Stimulated activated CD4-positive, alpha-beta T cell treated with anti-CD3 and anti-CD28 coated beads, Interleukin-15, amount 100 ng/mL, for 24 hours (primary cell): Measurements from ENCODE around the gene GYS2.
"Not testable (repeated sequence)": the region's sequence is repeated elsewhere in the genome, so short reads cannot be mapped to it uniquely, and the experiment has no call there.

ENCODE experiments used
- DNase-seq: peaks from one replicate; pipeline ENCODE4 v3.0.0-alpha.2; 2020

Gene GYS2

DNA sequence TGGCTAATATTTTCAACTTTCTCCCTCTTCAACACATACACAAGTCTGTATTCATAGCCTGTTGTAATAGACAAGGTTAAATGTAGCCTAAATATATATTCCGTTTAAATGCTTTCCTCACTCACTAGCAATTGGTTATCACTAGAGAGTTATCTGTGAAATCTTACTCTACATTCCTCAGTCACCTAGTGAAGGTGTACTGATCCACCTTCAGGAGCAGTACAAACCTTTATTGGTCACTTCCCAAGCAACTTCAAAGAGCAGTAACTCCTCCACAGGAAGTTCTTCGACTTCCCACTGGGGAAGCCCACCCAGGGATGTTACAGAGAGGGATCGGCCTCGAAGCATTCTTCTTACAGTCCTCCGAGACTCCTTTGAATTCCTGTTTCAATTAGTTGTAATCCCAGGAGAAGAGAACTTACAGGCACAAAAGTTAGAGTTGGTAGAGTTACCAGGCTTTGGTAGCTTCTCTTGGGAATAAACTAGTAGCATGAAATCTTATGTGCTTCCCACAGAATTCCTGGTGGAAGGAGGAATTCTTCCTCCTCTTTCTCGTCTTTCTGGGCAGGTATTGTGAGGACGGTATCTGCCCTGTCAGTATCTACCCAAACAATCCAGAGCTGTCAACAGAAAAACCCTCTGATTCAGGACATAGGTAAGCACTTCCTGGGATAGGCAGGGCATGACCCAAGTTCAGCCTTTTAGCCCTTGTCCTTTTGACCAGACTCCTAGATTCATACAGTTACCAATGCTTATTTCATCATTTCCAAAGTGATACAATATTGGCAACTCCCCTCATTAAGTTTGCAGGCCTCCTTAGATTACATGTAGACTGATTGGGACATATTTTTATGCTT lies at the start of gene GYS2:
GYS2 (minus strand) TSS at position 603 of the 857 bp plus-strand sequence; CDS start at position 348, 255 bp downstream.
- DNase-seq: no peak

- DNase-seq: no peak
Observed at GRCh38 chr12:21651821-21652220, 47.2 kb upstream of the GYS2 start.

GRCh38 chr12:21650997-21651396 lies 46.4 kb upstream of the GYS2 start:
- DNase-seq: no peak

- DNase-seq: no peak
Observed at GRCh38 chr12:21649034-21649433, 44.4 kb upstream of the GYS2 start.

GRCh38 chr12:21648378-21648777 lies 43.7 kb upstream of the GYS2 start:
- DNase-seq: no peak

DNA sequence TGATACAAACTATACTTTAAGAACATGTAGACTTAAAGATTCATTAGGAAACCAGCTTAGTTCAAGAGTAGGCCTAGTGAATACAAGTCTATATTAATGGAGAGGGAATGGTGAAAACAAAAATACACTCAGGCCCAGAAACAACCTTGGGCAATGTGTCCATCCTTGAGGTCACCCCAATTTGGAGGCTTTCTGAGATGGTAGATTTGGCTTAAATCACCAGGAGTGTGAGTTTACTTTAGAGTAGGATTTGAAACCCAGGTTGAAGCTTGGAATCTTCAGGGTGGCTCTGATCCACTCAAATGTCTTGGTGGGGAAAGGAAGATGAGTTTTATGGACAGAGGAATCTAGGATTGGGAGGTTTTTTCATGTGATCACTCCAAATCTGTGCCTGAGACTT lies 42.5 kb upstream of the GYS2 start:
- no peak for DNase-seq

DNA sequence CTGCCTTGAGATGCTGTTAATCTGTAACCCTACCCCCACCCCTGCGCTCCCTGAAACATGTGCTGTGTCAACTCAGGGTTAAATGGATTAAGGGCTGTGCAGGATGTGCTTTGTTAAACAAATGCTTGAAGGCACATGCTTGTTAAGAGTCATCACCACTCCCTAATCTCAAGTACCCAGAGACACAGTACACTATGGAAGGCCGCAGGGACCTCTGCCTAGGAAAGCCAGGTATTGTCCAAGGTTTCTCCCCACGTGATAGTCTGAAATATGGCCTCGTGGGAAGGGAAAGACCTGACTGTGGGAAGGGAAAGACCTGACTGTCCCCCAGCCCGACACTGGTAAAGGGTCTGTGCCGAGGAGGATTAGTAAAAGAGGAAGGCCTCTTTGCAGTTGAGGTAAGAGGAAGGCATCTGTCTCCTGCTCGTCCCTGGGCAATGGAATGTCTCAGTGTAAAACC lies 40.4 kb upstream of the GYS2 start:
- DNase-seq: not testable (repeated sequence)

DNA sequence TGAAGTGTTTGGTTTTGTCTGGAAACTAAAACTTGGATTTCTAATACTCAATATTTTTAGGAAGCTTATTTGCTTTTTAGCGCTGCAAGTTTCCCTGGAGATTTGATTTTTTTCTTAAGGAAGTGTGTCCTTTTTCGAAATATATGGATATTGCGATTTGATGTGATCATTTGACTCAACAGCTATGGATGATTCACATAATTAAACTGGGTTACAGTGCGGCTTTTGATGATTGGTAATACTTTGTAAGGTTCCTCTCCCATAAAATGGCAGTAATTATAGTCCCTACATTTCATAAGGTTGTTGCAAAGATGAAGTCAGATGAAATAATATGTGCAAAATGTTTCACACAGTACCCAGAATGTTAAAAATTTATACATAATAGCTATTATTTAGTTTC lies 39.9 kb upstream of the GYS2 start:
- DNase-seq: no peak

DNA sequence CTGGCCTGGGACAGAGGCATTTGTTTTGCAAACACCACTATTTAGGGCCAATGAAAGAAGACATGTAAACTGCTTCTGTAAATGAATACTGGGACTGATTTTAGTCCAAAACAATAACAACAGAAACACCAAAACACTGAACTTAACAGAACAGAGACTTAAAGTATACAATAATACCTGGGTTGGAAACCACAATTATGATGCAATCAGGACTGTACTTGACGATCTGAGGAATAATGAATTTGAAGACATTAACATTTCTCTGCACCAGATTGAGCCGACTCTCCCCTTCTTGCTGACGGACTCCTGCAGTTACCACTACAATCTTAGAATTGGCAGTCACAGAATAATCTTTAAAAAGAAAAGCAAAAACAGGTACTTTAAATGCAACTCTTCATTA lies 39.1 kb upstream of the GYS2 start:
- no peak for DNase-seq

- no peak for DNase-seq
Observed at GRCh38 chr12:21642707-21643389, 38.2 kb upstream of the GYS2 start.

GRCh38 chr12:21638054-21638891 lies 33.6 kb upstream of the GYS2 start:
- DNase-seq: no peak

DNA sequence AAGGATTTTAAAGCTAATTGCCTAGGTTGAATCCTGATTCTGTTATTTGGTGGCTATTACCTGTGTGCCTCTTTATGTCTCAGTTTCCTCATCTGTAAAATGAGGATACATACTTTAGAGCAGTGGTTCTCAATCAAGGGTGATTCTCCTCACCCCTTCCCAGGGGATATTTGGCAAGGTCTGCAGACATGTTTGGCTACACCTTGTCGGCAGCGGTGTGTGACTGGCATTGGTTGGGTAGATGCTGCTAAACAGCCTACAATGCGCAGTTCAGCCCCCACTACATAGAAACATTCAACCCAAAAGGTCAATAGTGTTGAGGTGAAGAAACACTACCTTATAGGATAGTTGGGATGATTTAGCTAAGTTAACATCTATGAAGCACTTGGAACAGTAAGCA lies 29.6 kb upstream of the GYS2 start:
- no peak for DNase-seq

DNA sequence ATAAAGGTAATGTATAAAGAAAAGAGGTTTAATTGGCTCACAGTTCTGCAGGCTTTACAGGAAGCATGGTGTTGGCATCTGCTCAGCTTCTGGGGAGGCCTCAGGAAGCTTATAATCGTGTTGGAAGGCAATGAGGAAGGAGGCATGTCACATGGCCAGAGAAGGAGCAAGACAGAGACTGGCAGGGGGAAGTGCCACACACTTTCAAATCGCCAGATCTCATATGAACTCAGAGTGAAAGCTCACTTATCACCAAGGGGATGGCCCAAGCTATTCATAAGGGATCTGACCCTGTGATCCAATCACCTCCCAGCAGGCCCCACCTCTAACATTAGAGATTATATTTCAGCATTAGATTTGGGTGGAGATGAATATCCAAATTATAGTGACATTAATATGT lies 26.7 kb upstream of the GYS2 start:
- no peak for DNase-seq

DNA sequence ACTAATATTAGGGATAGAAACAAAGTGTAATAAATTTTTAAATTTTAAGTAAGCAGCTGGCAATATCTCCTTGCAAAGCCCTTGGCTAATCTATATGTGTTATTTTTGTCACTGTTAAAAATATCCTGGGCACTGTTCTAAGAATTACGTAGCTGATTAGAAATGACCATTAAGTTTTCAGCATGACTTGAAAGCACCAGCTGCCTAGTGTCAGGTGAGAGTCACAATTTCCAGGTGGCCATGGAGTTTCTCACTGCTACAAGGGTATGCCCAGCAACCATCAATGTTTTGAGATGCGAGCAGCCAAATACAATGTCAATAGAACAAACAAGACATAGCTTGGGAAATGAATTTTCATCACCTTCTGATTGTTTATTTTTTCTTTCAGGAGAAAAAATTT lies 23.3 kb upstream of the GYS2 start:
- no peak for DNase-seq

DNA sequence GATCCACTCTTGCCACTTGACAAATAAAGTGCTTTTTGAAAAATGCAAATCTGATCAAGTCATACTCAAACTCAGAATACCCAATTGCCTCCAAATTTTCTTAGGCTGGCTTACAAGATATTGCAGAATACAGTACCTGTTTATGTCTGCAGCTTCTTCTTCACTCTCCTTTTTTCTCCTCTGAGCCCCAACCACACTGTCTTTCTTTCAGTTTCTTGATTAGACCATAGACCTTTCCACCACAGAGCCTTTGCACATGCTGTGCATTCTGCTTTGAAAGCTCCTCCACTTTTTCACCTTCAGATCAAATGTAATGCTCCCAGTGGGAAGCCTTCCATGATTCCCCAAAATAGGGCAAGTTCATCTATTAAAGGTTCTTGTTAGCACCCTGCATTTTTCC lies 13.9 kb upstream of the GYS2 start:
- no peak for DNase-seq

DNA sequence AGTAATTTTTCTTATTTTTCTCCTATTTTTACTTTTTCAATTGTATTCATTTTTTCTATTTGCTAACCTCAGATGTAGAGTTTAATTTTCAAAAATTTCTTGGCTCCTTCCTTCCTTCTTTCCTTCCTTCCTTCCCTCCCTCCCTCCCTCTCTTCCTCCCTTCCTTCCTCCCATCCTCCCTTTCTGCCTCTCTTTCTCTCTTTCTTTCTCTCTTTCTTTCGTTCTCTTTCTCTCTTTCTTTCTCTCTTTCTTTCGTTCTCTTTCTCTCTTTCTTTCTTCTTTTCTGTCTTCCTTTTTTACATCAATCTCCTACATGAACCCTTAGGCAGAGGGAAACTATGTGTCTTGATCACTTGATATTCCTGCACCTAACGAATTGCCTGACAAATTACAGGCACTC lies 12.4 kb upstream of the GYS2 start:
- DNase-seq: no peak

DNA sequence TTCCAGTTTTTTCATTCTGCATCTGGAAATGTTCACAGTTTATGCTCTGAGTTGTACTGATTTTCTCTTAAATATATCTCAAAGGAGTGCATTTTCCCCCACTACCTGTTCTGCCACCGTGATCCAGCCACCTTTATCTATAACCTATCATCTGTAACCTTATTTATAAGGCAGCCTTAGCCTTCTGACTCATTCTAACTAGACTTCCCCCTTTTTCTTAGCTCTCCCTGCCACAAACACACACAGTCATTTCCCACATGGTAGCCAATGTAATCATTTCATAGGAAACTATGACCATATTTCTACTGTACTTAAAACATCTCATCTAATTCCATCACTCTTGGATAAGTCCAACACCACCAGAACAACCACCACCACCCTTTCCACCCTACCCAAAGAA lies 10.8 kb upstream of the GYS2 start:
- DNase-seq: peak; percentile 23

DNA sequence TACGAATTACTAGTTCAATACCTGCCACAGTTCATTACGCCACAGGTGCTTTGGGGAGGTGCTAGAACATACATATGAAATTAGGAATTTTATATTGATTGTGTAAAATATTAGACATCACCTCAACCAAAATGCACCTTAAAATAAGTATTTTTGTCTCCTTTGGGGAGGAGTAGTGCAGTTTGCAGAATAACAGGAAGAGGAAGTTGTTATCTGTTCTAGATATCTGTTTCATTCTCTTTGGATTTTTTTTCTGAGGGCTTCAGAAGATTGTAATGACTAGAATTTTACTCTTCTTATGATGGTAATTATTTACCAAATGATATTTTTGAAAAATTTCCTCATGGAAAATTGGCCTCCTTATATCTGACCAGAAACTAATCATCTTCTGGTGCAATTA lies 9.9 kb upstream of the GYS2 start:
- DNase-seq: no peak

DNA sequence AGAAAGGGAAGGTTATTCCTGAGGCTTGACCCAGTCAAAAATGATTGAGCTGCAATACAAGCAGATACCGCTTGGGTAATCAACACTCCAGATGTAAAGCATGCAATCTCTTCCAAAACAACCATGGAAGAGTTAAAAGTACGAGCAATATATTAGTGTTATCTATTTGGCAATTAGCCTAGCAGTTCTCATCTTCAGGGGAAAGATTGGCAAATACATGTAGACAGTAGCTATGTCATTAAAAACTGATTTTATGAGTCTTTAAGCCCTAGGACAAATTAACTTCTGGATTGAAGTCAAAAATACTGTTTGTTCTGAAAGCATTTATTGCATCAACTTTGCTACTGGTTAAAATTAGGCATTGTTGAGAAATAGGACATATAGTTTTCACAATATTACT lies 9.3 kb upstream of the GYS2 start:
- DNase-seq: no peak

DNA sequence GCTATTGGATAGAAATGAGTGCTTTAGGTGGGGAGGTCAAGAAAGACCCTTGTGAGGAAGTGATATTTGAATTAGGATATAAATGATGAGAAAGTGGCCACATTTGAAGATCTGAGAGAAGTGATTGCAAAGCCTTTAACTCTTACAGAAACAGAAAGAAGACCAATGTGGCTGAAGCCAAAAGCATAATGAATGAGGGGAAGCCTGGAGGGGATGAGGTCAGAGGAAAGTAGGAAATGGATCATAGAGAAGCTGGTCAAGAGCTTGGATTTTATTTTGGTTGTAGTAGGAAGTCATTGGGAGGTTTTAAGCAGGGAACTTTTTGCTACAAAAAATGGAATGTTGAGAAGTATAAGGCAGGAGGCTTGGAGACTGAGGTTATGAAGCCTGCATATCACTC lies 3.5 kb upstream of the GYS2 start:
- DNase-seq: no peak

GRCh38 chr12:21607701-21608100 lies 3.1 kb upstream of the GYS2 start:
- no peak for DNase-seq

DNA sequence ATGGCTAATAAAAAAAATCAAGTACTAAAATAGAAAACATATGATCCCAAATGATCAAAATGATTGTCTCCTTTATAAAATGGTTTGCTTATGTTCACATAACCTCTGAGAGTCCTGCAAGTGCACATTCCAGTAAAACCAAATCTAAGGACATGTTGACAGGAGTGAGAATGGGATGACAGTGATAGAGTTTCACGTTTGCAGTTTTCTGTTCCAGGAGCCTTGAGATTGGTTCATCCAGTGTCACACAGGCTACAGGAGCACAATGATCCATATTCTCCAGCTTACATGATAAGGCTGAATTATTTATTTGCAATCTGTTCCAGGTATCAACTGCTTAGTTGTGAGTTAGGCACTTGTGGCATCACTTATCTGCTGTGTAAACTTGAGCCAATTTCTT lies 1.5 kb upstream of the GYS2 start:
- DNase-seq: no peak

- no peak for DNase-seq
Observed at GRCh38 chr12:21602774-21603173, 1.9 kb downstream of the GYS2 start.

DNA sequence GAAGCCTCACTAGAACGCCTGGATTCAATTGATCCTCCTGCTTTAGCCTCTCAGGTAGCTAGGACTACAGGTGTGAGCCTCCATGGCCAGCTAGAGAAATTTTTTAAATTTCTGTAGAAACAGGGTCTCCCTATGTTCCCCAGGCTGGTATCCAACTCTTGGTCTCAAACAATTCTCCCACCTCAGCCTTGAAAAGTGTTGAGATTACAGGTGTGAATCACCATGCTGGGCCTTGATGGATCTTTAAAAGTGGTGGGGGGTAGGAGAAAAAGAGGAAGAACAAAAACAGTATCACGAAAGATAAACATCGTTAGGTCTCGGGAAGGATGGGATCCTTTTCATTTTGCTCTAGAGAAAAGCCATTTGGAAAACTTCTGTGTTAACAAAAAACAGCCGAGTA lies 4.5 kb downstream of the GYS2 start:
- no peak for DNase-seq
